Adrenal gland (tissue), 5 donors: ENCODE measurements around the gene AHDC1.

ENCODE experiments used
- POLR2A ChIP-seq, 2 donors: fragments of 450-650 bp; IDR thresholded peaks; one replicate each; pipeline ENCODE4 v1.6.1; 2017; ENCODE audit warnings: antibody characterized with exemption in 2 of 2, mild to moderate bottlenecking in 2 of 2, moderate library complexity in 1 of 2
- TF ChIP-seq, protein P1 (sequence below), 6 experiments: fragments of 450-650 bp in 4 of 6; fragments of 200-600 bp in 2 of 6; sonication (generic) in 1 of 6; IDR thresholded peaks; 1 replicate in 5 of 6; 2 replicates in 1 of 6; pipeline versions ENCODE4 v1.5.1 to v1.8.0; 2016 to 2021; ENCODE audit warnings: antibody characterized with exemption in 6 of 6, mild to moderate bottlenecking in 2 of 6, moderate library complexity in 1 of 6
- donor health status: DM: no; HTN: no; CAD: no.

DNA sequence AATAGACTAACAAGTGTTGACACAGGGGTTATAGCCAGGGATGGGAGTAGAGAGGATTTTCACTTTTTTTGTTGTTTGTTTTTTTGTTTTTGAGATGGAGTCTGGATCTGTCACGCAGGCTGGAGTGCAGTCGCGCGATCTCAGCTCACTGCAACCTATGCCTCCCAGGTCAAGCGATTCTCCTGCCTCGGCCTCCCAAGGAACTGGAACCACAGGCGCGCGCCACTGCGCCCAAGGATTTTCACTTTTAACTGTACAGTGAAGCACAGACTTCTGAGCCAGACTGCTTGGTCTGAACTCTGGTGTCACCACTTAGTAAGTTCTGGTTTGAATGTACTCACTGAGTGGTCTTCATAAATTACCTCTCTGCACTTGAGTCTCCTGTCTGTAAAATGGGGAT is 73.8 kb downstream of the AHDC1 start:
- TF ChIP-seq, protein P1, sequence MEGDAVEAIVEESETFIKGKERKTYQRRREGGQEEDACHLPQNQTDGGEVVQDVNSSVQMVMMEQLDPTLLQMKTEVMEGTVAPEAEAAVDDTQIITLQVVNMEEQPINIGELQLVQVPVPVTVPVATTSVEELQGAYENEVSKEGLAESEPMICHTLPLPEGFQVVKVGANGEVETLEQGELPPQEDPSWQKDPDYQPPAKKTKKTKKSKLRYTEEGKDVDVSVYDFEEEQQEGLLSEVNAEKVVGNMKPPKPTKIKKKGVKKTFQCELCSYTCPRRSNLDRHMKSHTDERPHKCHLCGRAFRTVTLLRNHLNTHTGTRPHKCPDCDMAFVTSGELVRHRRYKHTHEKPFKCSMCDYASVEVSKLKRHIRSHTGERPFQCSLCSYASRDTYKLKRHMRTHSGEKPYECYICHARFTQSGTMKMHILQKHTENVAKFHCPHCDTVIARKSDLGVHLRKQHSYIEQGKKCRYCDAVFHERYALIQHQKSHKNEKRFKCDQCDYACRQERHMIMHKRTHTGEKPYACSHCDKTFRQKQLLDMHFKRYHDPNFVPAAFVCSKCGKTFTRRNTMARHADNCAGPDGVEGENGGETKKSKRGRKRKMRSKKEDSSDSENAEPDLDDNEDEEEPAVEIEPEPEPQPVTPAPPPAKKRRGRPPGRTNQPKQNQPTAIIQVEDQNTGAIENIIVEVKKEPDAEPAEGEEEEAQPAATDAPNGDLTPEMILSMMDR (IDR thresholded peaks at IDR 0.05), result no peak
- TF ChIP-seq POLR2A (IDR thresholded peaks at IDR 0.05), result no peak
